A673 (cell line): ENCODE data around the gene KCNJ5.

Experiments used
- CTCF ChIP-seq: fragments of 300-800, 200-600 bp; sonication (generic); conservative IDR thresholded peaks from 2 replicates; pipeline ENCODE4 v1.5.1; 2017; ENCODE audit warnings: low read depth, mild to moderate bottlenecking, antibody characterized with exemption, low read length, moderate library complexity, mixed read lengths
- EZH2 ChIP-seq: fragments of 200-600 bp; sonication (generic); IDR thresholded peaks from 2 replicates; pipeline ENCODE4 v1.6.1; 2017; ENCODE audit warnings: borderline replicate concordance, low read depth, mild to moderate bottlenecking, mixed read lengths, antibody characterized with exemption, low read length; ENCODE audit not compliant: poor library complexity, severe bottlenecking

GRCh38 chr11:128961645-128962044, 70.5 kb downstream of the KCNJ5 start:
- TF ChIP-seq CTCF (no peak), EZH2 (no peak)
